Stimulated activated naive CD8-positive, alpha-beta T cell treated with anti-CD3 and anti-CD28 coated beads, Interleukin-15, amount 100 ng/mL, for 72 hours (primary cell): Measurements from ENCODE around the gene KATNAL2.

ENCODE experiments used
- ATAC-seq: fragments of 150-1000 bp; cut with Tn5 transposase; 2 replicates; pipeline ENCODE4 v1.10.0; 2021; ENCODE audit warnings: mild to moderate bottlenecking, moderate library complexity
- DNase-seq, 2 donors: peaks; one replicate each; pipeline ENCODE4 v3.0.0; 2021 to 2022
- H3K27ac Mint-ChIP-seq, 2 donors: one replicate each; pipeline ENCODE4 v1.8.0; 2022; ENCODE audit warnings: mild to moderate bottlenecking in 2 of 2, mixed read lengths in 2 of 2, moderate library complexity in 2 of 2
- H3K27me3 Mint-ChIP-seq: one replicate; pipeline ENCODE4 v1.8.0; 2022; ENCODE audit warnings: mixed read lengths
- H3K4me1 Mint-ChIP-seq: one replicate; pipeline ENCODE4 v1.8.0; 2022; ENCODE audit warnings: mild to moderate bottlenecking, mixed read lengths
- H3K4me3 Mint-ChIP-seq, 2 donors: one replicate each; pipeline ENCODE4 v1.8.0; 2022; ENCODE audit warnings: mild to moderate bottlenecking in 2 of 2, mixed read lengths in 2 of 2, moderate library complexity in 1 of 2
- H3K9me3 Mint-ChIP-seq, 2 donors: one replicate each; pipeline ENCODE4 v1.8.0; 2022; ENCODE audit warnings: mixed read lengths in 2 of 2

Gene KATNAL2

GRCh38 chr18:47036927-47037578 lies 119.7 kb downstream of the KATNAL2 start:
- ATAC-seq (no peak), DNase-seq (no peak)
- no peak overlapping the region for H3K27ac Mint-ChIP-seq
- no peak overlapping the region for H3K4me3 Mint-ChIP-seq
- H3K27me3 Mint-ChIP-seq = peaks cover 8% of the 10 kb centered on the region
- no peaks in the 10 kb centered on the region for H3K4me1 Mint-ChIP-seq
- H3K9me3 Mint-ChIP-seq = peaks cover 5 to 15% of the 10 kb centered on the region in 2 donors

- Mint-ChIP-seq H3K27me3 (peaks cover 8% of the 10 kb centered on the region), H3K4me3 (no peak overlapping the region), H3K4me1 (no peaks in the 10 kb centered on the region), H3K27ac (no peak overlapping the region), H3K9me3 (no peaks in the 10 kb centered on the region)
- ATAC-seq = no peak
- no peak for DNase-seq
Measured at GRCh38 chr18:47040982-47041381, 123.6 kb downstream of the KATNAL2 start.

- Mint-ChIP-seq H3K4me3 (no peak overlapping the region), H3K9me3 (no peaks in the 10 kb centered on the region), H3K4me1 (no peaks in the 10 kb centered on the region), H3K27me3 (peaks cover 7% of the 10 kb centered on the region), H3K27ac (no peak overlapping the region)
- ATAC-seq = no peak
- no peak for DNase-seq
Measured at GRCh38 chr18:47050468-47050867, 133.1 kb downstream of the KATNAL2 start.

GRCh38 chr18:47054369-47054768 lies 137.0 kb downstream of the KATNAL2 start:
- Mint-ChIP-seq H3K27ac (no peak overlapping the region), H3K4me1 (no peaks in the 10 kb centered on the region), H3K4me3 (no peak overlapping the region), H3K9me3 (no peaks in the 10 kb centered on the region), H3K27me3 (peaks cover 7% of the 10 kb centered on the region)
- ATAC-seq (no peak), DNase-seq (no peak)

- no peak for ATAC-seq
- no peak overlapping the region for H3K27ac Mint-ChIP-seq
- H3K4me3 Mint-ChIP-seq = no peak overlapping the region
- H3K27me3 Mint-ChIP-seq = no peaks in the 10 kb centered on the region
- H3K9me3 Mint-ChIP-seq = no peaks in the 10 kb centered on the region
- DNase-seq = no peak
- no peaks in the 10 kb centered on the region for H3K4me1 Mint-ChIP-seq
Measured at GRCh38 chr18:47062471-47062870, 145.1 kb downstream of the KATNAL2 start.

- H3K27me3 Mint-ChIP-seq = no peaks in the 10 kb centered on the region
- H3K4me3 Mint-ChIP-seq = no peak overlapping the region
- DNase-seq = no peak
- no peak for ATAC-seq
- no peaks in the 10 kb centered on the region for H3K4me1 Mint-ChIP-seq
- no peak overlapping the region for H3K27ac Mint-ChIP-seq
- H3K9me3 Mint-ChIP-seq = no peaks in the 10 kb centered on the region
Measured at GRCh38 chr18:47063096-47063495, 145.7 kb downstream of the KATNAL2 start.

DNA sequence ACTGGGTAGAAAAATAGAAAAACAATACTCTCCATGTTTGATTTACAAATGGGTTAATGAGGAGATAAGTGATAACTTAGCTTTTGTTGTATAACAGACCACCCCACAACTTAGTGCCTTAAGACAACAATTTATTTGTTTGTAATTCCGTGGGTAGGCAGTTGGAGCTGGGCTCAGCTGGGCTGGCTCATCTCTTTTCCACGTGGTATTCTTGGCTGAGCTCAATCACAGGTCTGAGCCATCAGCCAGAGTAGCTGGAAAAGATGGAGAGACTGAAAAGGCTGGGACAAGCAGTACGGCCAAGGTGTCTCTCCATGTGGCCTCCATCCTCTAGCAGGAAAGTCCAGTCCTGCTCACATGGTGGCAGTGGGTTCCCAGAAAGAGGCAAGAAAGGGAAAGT lies 150.2 kb downstream of the KATNAL2 start:
- Mint-ChIP-seq H3K4me3 (no peak overlapping the region), H3K27ac (no peak overlapping the region), H3K27me3 (no peaks in the 10 kb centered on the region), H3K9me3 (no peaks in the 10 kb centered on the region), H3K4me1 (no peaks in the 10 kb centered on the region)
- DNase-seq (no peak), ATAC-seq (no peak)

- Mint-ChIP-seq H3K4me1 (peaks cover 8% of the 10 kb centered on the region), H3K4me3 (no peak overlapping the region), H3K27ac (no peak overlapping the region), H3K9me3 (no peaks in the 10 kb centered on the region), H3K27me3 (no peaks in the 10 kb centered on the region)
- DNase-seq (no peak), ATAC-seq (no peak)
Measured at GRCh38 chr18:47075098-47075883, 157.9 kb downstream of the KATNAL2 start.

GRCh38 chr18:47077111-47077510 lies 159.7 kb downstream of the KATNAL2 start:
- no peak overlapping the region for H3K27ac Mint-ChIP-seq
- no peaks in the 10 kb centered on the region for H3K9me3 Mint-ChIP-seq
- H3K4me1 Mint-ChIP-seq = peaks cover 10% of the 10 kb centered on the region
- H3K27me3 Mint-ChIP-seq = no peaks in the 10 kb centered on the region
- no peak overlapping the region for H3K4me3 Mint-ChIP-seq
- DNase-seq (no peak), ATAC-seq (no peak)

DNA sequence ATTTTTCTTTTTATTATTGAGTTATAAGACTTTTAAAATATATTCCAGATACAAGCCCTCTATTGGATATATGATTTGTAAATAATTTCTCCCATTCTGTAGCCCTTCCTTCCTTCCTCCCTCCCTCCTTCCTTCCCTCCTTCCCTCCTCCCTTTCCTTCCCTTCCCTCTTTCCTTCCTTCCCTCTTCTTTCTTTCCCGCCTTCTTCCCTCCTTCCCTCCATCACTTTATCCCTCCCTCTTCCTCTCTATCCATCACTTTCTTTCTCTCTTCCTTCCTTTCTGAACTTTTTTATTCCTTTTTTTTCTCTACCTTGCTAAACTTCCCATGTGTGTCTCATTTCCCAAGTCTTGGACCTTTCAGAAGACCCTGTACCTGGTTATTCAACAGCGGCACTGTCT lies 163.5 kb downstream of the KATNAL2 start:
- no peak for DNase-seq
- no peaks in the 10 kb centered on the region for H3K27me3 Mint-ChIP-seq
- H3K9me3 Mint-ChIP-seq = no peaks in the 10 kb centered on the region
- no peak overlapping the region for H3K4me3 Mint-ChIP-seq
- H3K27ac Mint-ChIP-seq = no peak overlapping the region
- peaks cover 10% of the 10 kb centered on the region for H3K4me1 Mint-ChIP-seq
- ATAC-seq = no peak

- no peak overlapping the region for H3K4me3 Mint-ChIP-seq
- H3K9me3 Mint-ChIP-seq = no peaks in the 10 kb centered on the region
- no peaks in the 10 kb centered on the region for H3K27me3 Mint-ChIP-seq
- DNase-seq (no peak), ATAC-seq (no peak)
- no peak overlapping the region for H3K27ac Mint-ChIP-seq
- peaks cover 10% of the 10 kb centered on the region for H3K4me1 Mint-ChIP-seq
Measured at GRCh38 chr18:47081578-47081977, 164.2 kb downstream of the KATNAL2 start.

GRCh38 chr18:47087676-47088075 lies 170.3 kb downstream of the KATNAL2 start:
- DNase-seq (no peak), ATAC-seq (no peak)
- no peaks in the 10 kb centered on the region for H3K27me3 Mint-ChIP-seq

GRCh38 chr18:47095810-47096209 lies 178.4 kb downstream of the KATNAL2 start:
- DNase-seq (no peak), ATAC-seq (no peak)
- Mint-ChIP-seq H3K27me3 (no peaks in the 10 kb centered on the region), H3K4me1 (no peaks in the 10 kb centered on the region), H3K27ac (no peak overlapping the region), H3K9me3 (no peaks in the 10 kb centered on the region), H3K4me3 (no peak overlapping the region)

More at GRCh38 chr18:47087676-47088075, 170.3 kb downstream of the KATNAL2 start:
- H3K9me3 Mint-ChIP-seq = no peaks in the 10 kb centered on the region
- no peak overlapping the region for H3K27ac Mint-ChIP-seq
- no peak overlapping the region for H3K4me3 Mint-ChIP-seq
- no peaks in the 10 kb centered on the region for H3K4me1 Mint-ChIP-seq

DNA sequence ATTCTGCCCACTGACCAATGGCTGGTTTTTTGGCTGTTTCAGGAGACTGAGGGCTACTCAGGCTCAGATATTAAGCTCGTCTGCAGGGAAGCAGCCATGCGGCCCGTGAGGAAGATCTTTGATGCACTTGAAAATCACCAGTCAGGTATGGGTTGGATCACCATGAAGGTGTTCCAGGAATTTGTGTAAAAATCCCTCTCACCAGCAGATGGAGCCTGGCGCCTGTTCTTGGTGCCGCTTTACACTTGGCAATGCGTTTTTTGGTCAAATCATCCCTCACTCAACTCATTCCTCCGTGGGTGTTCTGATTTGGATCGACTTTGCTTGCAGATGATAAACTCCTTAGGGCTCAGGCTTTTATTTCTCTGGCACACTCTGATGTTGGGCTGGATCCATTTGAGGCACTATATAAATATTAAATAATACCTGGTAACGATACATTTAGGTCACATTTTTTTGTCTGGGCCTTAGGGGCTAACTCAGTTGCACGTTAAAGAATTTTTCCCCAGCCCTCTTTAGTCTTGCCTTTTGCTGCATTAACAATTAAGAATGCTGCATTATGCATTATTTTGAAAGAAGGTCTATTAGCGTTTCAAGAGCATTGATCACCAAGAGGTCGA lies 182.9 kb downstream of the KATNAL2 start:
- peak; percentile 62 for ATAC-seq
- H3K27ac Mint-ChIP-seq = no peak overlapping the region

GRCh38 chr18:47108373-47108772 lies 191.0 kb downstream of the KATNAL2 start:
- Mint-ChIP-seq H3K27me3 (no peaks in the 10 kb centered on the region), H3K9me3 (no peaks in the 10 kb centered on the region), H3K27ac (peak overlapping the region in 1 of 2 donors; percentile 61), H3K4me1 (no peaks in the 10 kb centered on the region), H3K4me3 (no peak overlapping the region)
- no peak for ATAC-seq
- no peak for DNase-seq

More for the DNA sequence above, 182.9 kb downstream of the KATNAL2 start:
- Mint-ChIP-seq H3K4me1 (no peaks in the 10 kb centered on the region), H3K27me3 (no peaks in the 10 kb centered on the region), H3K4me3 (no peak overlapping the region), H3K9me3 (no peaks in the 10 kb centered on the region)
- peak; percentile 46 to 53 for DNase-seq

- ATAC-seq (no peak), DNase-seq (no peak)
- Mint-ChIP-seq H3K4me3 (no peak overlapping the region), H3K9me3 (no peaks in the 10 kb centered on the region), H3K27me3 (no peaks in the 10 kb centered on the region), H3K27ac (peak overlapping the region; percentile 43 to 61), H3K4me1 (no peaks in the 10 kb centered on the region)
Measured at GRCh38 chr18:47108998-47109405, 191.6 kb downstream of the KATNAL2 start.
